GM12878 (cell line): ENCODE measurements around the gene CCN6. TPM values are rescaled to one million over a fixed set of nuclear protein-coding genes. Genes with fewer than 3 reads are reported as not detected.

Source experiments
- ATAC-seq: fragments of 200-7000 bp; cut with Tn5 transposase; 3 replicates; pipeline ENCODE4 v1.9.1; 2020; ENCODE audit warnings: mild to moderate bottlenecking, moderate library complexity
- BruUV-seq: library from RNA; stranded (reverse); fragments of 400-500 nt; replicated peaks from 2 replicates; lab custom pipeline; 2021; lab: Mats Ljungman, UMichigan
- CTCF ChIA-PET: fragments of 300-600 bp; sonication (Branson Sonifier 250); formaldehyde crosslinking; extraction: SDS; loops from one replicate; lab custom pipeline; 2021; ENCODE audit warnings: inconsistent platforms; lab: Yijun Ruan, JAX
- POLR2A ChIA-PET: fragments of 350-600 bp; formaldehyde crosslinking; extraction: SDS; loops from one replicate; lab custom pipeline; 2021; ENCODE audit warnings: inconsistent platforms; lab: Charles Lee
- RAD21 ChIA-PET: fragments of 300-600 bp; sonication (Branson Sonifier 250); formaldehyde crosslinking; loops from one replicate; lab custom pipeline; 2023; ENCODE audit warnings: antibody characterized with exemption; ENCODE audit not compliant: unreplicated experiment; lab: Charles Lee
- SMC1A ChIA-PET: fragments of 300-600 bp; sonication (Branson Sonifier 250); formaldehyde crosslinking; loops from one replicate; lab custom pipeline; 2023; ENCODE audit not compliant: unreplicated experiment, uncharacterized antibody; lab: Charles Lee
- DNase-seq: peaks from one replicate; pipeline ENCODE4 v3.0.0-alpha.2; 2011; ENCODE audit warnings: low read depth, low spot score
- FAIRE-seq: peaks from 3 replicates; lab custom pipeline; 2011; peaks lifted over from hg19 to GRCh38; lab: Jason Lieb, UNC
- H2AFZ ChIP-seq: 2 replicates; pipeline ENCODE4 v1.6.0; 2011; ENCODE audit warnings: low read depth, low read length, control low read depth; ENCODE audit not compliant: control insufficient read depth
- H3K27ac ChIP-seq: 2 replicates; pipeline ENCODE4 v1.5.1; 2011; ENCODE audit warnings: control low read depth; ENCODE audit not compliant: control insufficient read depth, insufficient read depth
- H3K27me3 ChIP-seq, 2 experiments: replicated peaks in 1 of 2; 2 replicates each; pipeline versions ENCODE4 v1.6.0 to v1.6.1; 2011; ENCODE audit warnings: low read length in 1 of 2; ENCODE audit not compliant: control insufficient read depth in 2 of 2, insufficient read depth in 2 of 2
- H3K36me3 ChIP-seq, 2 experiments: 2 replicates each; pipeline ENCODE4 v1.5.1; 2011; ENCODE audit warnings: low read length in 1 of 2; ENCODE audit not compliant: control insufficient read depth in 2 of 2, insufficient read depth in 2 of 2
- H3K4me1 ChIP-seq: 2 replicates; pipeline ENCODE4 v1.6.1; 2011; ENCODE audit warnings: mild to moderate bottlenecking, low read length, moderate library complexity, mixed read lengths; ENCODE audit not compliant: control insufficient read depth, insufficient read depth
- H3K4me2 ChIP-seq: 2 replicates; pipeline ENCODE4 v1.6.0; 2011; ENCODE audit warnings: control low read depth; ENCODE audit not compliant: control insufficient read depth, insufficient read depth
- H3K4me3 ChIP-seq: fragments of 200-600 bp; sonication (generic); 2 replicates; pipeline ENCODE4 v1.5.1; 2016
- H3K79me2 ChIP-seq: 2 replicates; pipeline ENCODE4 v1.6.0; 2011; ENCODE audit warnings: low read length; ENCODE audit not compliant: control insufficient read depth, insufficient read depth
- H3K9ac ChIP-seq: 2 replicates; pipeline ENCODE4 v1.8.0; 2011; ENCODE audit warnings: low read length, control low read depth, mixed read lengths; ENCODE audit not compliant: control insufficient read depth, insufficient read depth
- H3K9me3 ChIP-seq: replicated peaks from 3 replicates; pipeline ENCODE4 v1.5.1; 2011; ENCODE audit warnings: mild to moderate bottlenecking, low read length; ENCODE audit not compliant: control insufficient read depth, insufficient read depth
- H4K20me1 ChIP-seq: 2 replicates; pipeline ENCODE4 v1.6.0; 2011; ENCODE audit not compliant: control insufficient read depth, insufficient read depth
- CREM ChIP-seq: IDR thresholded peaks from 2 replicates; pipeline ENCODE4 v1.6.1; 2014; ENCODE audit warnings: antibody characterized with exemption, low read depth
- EZH2 ChIP-seq: IDR thresholded peaks from 2 replicates; pipeline ENCODE4 v1.6.1; 2012; ENCODE audit warnings: low read depth, mild to moderate bottlenecking, control low read depth, inconsistent platforms, low read length, borderline replicate concordance; ENCODE audit not compliant: control insufficient read depth
- KLF5 ChIP-seq: fragments of 450-650 bp; IDR thresholded peaks from 2 replicates; pipeline ENCODE4 v1.6.1; 2014; ENCODE audit warnings: mild to moderate bottlenecking; ENCODE audit not compliant: partially characterized antibody
- TARDBP ChIP-seq: IDR thresholded peaks from 2 replicates; pipeline ENCODE4 v1.6.1; 2016; ENCODE audit warnings: borderline replicate concordance
- WGBS: methylation state at CpG from one replicate; pipeline ENCODE4 v1.1.6; 2016; ENCODE audit warnings: low lambda C conversion rate; ENCODE audit not compliant: insufficient replicate concordance, insufficient coverage; ENCODE audit errors: missing lambda C conversion rate; 5-methylcytosine and 5-hydroxymethylcytosine counted together
- in situ Hi-C: fragments of 300-500 bp; cut with MboI; formaldehyde crosslinking; loops from 9 replicates; pipeline ENCODE4 v1.14.3; 2018; ENCODE audit warnings: mixed read lengths
- intact Hi-C: fragments of 100-400 bp; cut with micrococcal nuclease; formaldehyde crosslinking; loops from one replicate; pipeline ENCODE4 v1.14.2; 2022; ENCODE audit not compliant: unreplicated experiment
- polyA plus RNA-seq, 11 experiments: library from polyadenylated mRNA; depleted of rRNA in 4 of 11; unstranded in 6 of 11; stranded (reverse) in 5 of 11; fragments of >200 nt; fragmentation: Nextera tagmentation in 4 of 11; fragmentation: Illumina TruSeq in 1 of 11; extraction: Ambion mirVana in 4 of 11; extraction: Trizol in 1 of 11; gene quantifications; 1 replicate in 1 of 11; 2 replicates in 10 of 11; pipeline versions ENCODE4 v1.2.1 to v1.2.3, GENCODE V29; 2011 to 2016; ENCODE audit warnings: inconsistent platforms in 2 of 11, missing spikeins in 2 of 11, low read depth in 1 of 11
- total RNA-seq, 4 experiments: library from RNA; depleted of rRNA in 3 of 4; stranded (reverse); fragments of >200 nt in 3 of 4; fragmentation: Illumina TruSeq in 1 of 4; extraction: Trizol in 1 of 4; gene quantifications; 2 replicates each; pipeline versions ENCODE4 v1.2.1 to v1.2.3, GENCODE V29; 2013 to 2021
- TF ChIP-seq, protein P1 (sequence below): fragments of 450-650 bp; IDR thresholded peaks from 2 replicates; pipeline ENCODE4 v1.6.1; 2017; ENCODE audit warnings: mild to moderate bottlenecking

CCN6 gene
- total and polyA plus RNA-seq, 10 of the 15 experiments (the other 5 are each of a cell fraction or from before 2014, with no cell fraction given), result 0.05 to 0.24 (median 0.19) TPM; not detected in 5

DNA sequence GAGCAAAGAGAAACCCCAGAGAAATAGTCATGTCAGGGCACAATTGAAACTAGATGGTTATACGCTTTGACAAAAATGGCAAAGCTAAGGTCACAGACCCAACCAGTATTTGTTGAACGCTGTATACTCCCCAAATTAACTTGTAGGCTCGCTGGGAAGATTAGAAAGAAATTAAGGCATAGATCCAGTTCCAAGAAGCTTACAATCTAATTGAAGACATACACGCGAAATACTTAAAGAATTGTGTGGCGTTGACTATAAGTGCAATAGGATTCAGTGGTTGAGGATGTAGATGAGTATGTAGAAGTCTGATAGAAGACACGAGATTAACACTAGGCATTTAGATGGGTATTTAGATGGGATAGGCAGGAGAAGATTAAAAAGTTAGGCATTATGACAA lies 34.0 kb downstream of the CCN6 start:
- ATAC-seq, result no peak
- TF ChIP-seq EZH2 (no peak), KLF5 (peak; percentile 3)
- TF ChIP-seq, all 136 proteins: peak for 1
- H3K9ac ChIP-seq, result peak overlapping the region; percentile 29; the same call in 1 of the 2 replicates
- no peaks in the 10 kb centered on the region for H3K4me1 ChIP-seq
- BruUV-seq, result TSS peak; percentile 71
- H3K79me2 ChIP-seq, result no peaks in the 10 kb centered on the region
- intact Hi-C loops, result loop anchor here (1.0 kb wide), 1 partner anchor 75 kb away; no protein-coding TSS in a partner anchor
- no peaks in the 10 kb centered on the region for H3K36me3 ChIP-seq
- H3K4me3 ChIP-seq, result peak overlapping the region; percentile 88
- ChIA-PET POLR2A (interaction anchor here (0.9 kb wide), 1 partner anchor 59 kb away, joined by 3 read pairs; no protein-coding TSS in a partner anchor), SMC1A (interaction anchor here (0.9 to 3.0 kb wide), 8 partner anchors 9 to 829 kb away, joined by 3 to 12 read pairs (median 4); a partner anchor contains a TSS), CTCF (interaction anchor here (0.8 to 4.3 kb wide), 8 partner anchors 13 to 1078 kb away, joined by 3 to 33 read pairs (median 3); no protein-coding TSS in a partner anchor), RAD21 (interaction anchor here (1.3 to 2.5 kb wide), 3 partner anchors 73 to 223 kb away, joined by 4 to 16 read pairs (median 5); no protein-coding TSS in a partner anchor)
- 1% methylated on average over 7 of the region's 7 CpGs for WGBS
- H4K20me1 ChIP-seq, result no peaks in the 10 kb centered on the region
- H3K4me2 ChIP-seq, result peak overlapping the region; percentile 89
- FAIRE-seq (no peak), DNase-seq (no peak)
- no peak overlapping the region for H3K27ac ChIP-seq
- in situ Hi-C loops, result no loop called here
- H3K9me3 ChIP-seq, result no peaks in the 10 kb centered on the region
- peak overlapping the region; percentile 92 for H2AFZ ChIP-seq
- H3K27me3 ChIP-seq, result peaks cover 0 to 4% of the 10 kb centered on the region in 2 experiments; a peak in 1 of 4 replicates

DNA sequence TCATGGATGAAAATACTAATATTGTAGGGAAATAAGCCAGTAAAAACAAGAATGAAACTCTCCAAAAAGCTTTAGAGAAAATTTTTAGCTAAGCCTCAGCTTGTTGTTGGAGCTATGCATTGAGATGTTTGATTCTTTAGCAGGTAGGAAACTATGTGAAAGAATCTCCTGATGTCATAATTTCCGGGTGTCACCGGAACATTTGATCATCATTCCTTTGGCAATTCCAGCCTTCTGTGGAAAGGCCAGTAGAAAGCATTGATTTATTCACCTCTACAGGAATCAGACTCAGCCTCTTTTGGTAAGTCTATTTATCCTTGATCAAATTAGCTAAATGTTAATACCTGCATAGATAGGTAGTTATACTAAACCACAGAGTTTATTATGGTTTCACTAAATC lies 43.0 kb downstream of the CCN6 start:
- Histone ChIP-seq H3K4me1 (no peaks in the 10 kb centered on the region), H3K4me2 (no peak overlapping the region), H2AFZ (no peak overlapping the region), H3K27me3 (no peaks in the 10 kb centered on the region), H3K36me3 (no peaks in the 10 kb centered on the region), H3K79me2 (no peaks in the 10 kb centered on the region), H3K27ac (no peak overlapping the region), H3K9me3 (no peaks in the 10 kb centered on the region), H4K20me1 (no peaks in the 10 kb centered on the region), H3K4me3 (no peak overlapping the region), H3K9ac (no peak overlapping the region)
- in situ Hi-C loops (no loop called here), intact Hi-C loops (no loop called here)
- no TSS peak for BruUV-seq
- SMC1A ChIA-PET, result interaction anchor here (3.2 kb wide), 1 partner anchor 10 kb away, joined by 12 read pairs; the partner anchor contains the start of genes FAM229B and TUBE1
- FAIRE-seq (no peak), ATAC-seq (no peak), DNase-seq (no peak)
- 62% methylated on average over 2 of the region's 2 CpGs for WGBS
- RAD21 ChIA-PET, result no interaction called here
- TF ChIP-seq, protein P1, sequence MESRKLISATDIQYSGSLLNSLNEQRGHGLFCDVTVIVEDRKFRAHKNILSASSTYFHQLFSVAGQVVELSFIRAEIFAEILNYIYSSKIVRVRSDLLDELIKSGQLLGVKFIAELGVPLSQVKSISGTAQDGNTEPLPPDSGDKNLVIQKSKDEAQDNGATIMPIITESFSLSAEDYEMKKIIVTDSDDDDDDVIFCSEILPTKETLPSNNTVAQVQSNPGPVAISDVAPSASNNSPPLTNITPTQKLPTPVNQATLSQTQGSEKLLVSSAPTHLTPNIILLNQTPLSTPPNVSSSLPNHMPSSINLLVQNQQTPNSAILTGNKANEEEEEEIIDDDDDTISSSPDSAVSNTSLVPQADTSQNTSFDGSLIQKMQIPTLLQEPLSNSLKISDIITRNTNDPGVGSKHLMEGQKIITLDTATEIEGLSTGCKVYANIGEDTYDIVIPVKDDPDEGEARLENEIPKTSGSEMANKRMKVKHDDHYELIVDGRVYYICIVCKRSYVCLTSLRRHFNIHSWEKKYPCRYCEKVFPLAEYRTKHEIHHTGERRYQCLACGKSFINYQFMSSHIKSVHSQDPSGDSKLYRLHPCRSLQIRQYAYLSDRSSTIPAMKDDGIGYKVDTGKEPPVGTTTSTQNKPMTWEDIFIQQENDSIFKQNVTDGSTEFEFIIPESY, result no peak
- TF ChIP-seq CREM (no peak), TARDBP (no peak)
- CTCF ChIA-PET, result interaction anchor here (1.0 to 1.5 kb wide), 2 partner anchors 19 to 66 kb away, joined by 3 to 5 read pairs; no protein-coding TSS in a partner anchor
- POLR2A ChIA-PET, result no interaction called here
